Right ventricle myocardium superior (tissue), 1 donor: Measurements from ENCODE around the gene KCNQ1. TPM values are rescaled to one million over a fixed set of nuclear protein-coding genes. Genes with fewer than 3 reads are reported as not detected.

Experiments
- ATAC-seq: fragments of 200-7000 bp; cut with Tn5 transposase; one replicate; pipeline ENCODE4 v1.9.1; 2020; ENCODE audit warnings: mild to moderate bottlenecking; ENCODE audit not compliant: poor library complexity
- DNase-seq: peaks from one replicate; pipeline ENCODE4 v3.0.0-alpha.2; 2020
- intact Hi-C: fragments of 100-400 bp; cut with DNase I; formaldehyde crosslinking; loops from one replicate; pipeline ENCODE4 v1.11.2; 2022
- total RNA-seq: library from RNA; stranded (reverse); fragmentation: NEBNext Ultra II Directional; extraction: Animal tissue kit (Norgen Biotek cat#: 25700); gene quantifications from one replicate; pipeline ENCODE4 v1.2.1, GENCODE V29; 2021
- donor health status: DM: no; HTN: yes; CAD: no; lungs with severe emphysema.

The KCNQ1 gene
- total RNA-seq, 1 donor from 2014 or later: 33.4 TPM

GRCh38 chr11:2679011-2679676 is 234.3 kb downstream of the KCNQ1 start:
- intact Hi-C loops: no loop called here
- ATAC-seq (no peak), DNase-seq (no peak)

- no peak for ATAC-seq
- intact Hi-C loops: no loop called here
- DNase-seq: peak; percentile 16
Measured at GRCh38 chr11:2681408-2682145, 236.8 kb downstream of the KCNQ1 start.

GRCh38 chr11:2683806-2684205 is 239.0 kb downstream of the KCNQ1 start:
- intact Hi-C loops: no loop called here
- ATAC-seq: no peak

GRCh38 chr11:2684581-2684980 is 239.8 kb downstream of the KCNQ1 start:
- ATAC-seq (no peak), DNase-seq (peak; percentile 5)
- intact Hi-C loops: no loop called here

More at GRCh38 chr11:2683806-2684205, 239.0 kb downstream of the KCNQ1 start:
- no peak for DNase-seq

GRCh38 chr11:2685051-2685450 is 240.2 kb downstream of the KCNQ1 start:
- ATAC-seq (no peak), DNase-seq (peak; percentile 6)
- intact Hi-C loops: no loop called here

GRCh38 chr11:2685566-2686359 is 241.0 kb downstream of the KCNQ1 start:
- no peak for ATAC-seq
- peak; percentile 29 for DNase-seq
- intact Hi-C loops: no loop called here

- intact Hi-C loops: no loop called here
- peak; percentile 27 for DNase-seq
- no peak for ATAC-seq
Measured at GRCh38 chr11:2686360-2687222, 241.8 kb downstream of the KCNQ1 start.

- peak; percentile 4 for DNase-seq
- intact Hi-C loops: no loop called here
- no peak for ATAC-seq
Measured at GRCh38 chr11:2687223-2687530, 242.4 kb downstream of the KCNQ1 start.

GRCh38 chr11:2687782-2688191 is 243.0 kb downstream of the KCNQ1 start:
- intact Hi-C loops: no loop called here
- ATAC-seq (no peak), DNase-seq (peak; percentile 40)

- intact Hi-C loops: no loop called here
- DNase-seq: peak; percentile 4
- no peak for ATAC-seq
Measured at GRCh38 chr11:2688381-2689231, 243.8 kb downstream of the KCNQ1 start.

GRCh38 chr11:2689651-2690575 is 245.1 kb downstream of the KCNQ1 start:
- peak; percentile 37 for DNase-seq
- intact Hi-C loops: no loop called here
- no peak for ATAC-seq

GRCh38 chr11:2690596-2691354 is 246.0 kb downstream of the KCNQ1 start:
- DNase-seq: no peak
- no peak for ATAC-seq
- intact Hi-C loops: no loop called here

- DNase-seq: no peak
- no peak for ATAC-seq
- intact Hi-C loops: no loop called here
Measured at GRCh38 chr11:2691355-2691761, 246.6 kb downstream of the KCNQ1 start.

- DNase-seq (no peak), ATAC-seq (no peak)
- intact Hi-C loops: no loop called here
Measured at GRCh38 chr11:2691991-2692875, 247.4 kb downstream of the KCNQ1 start.
